ENCODE measurements around the gene CNTN2. TPM values are rescaled to one million over a fixed set of nuclear protein-coding genes. Genes with fewer than 3 reads are reported as not detected.

The CNTN2 gene
- polyA plus RNA-seq, 1 donor (not counting 4 experiments of a cell fraction or from before 2014, with no cell fraction given), result not detected

DNA sequence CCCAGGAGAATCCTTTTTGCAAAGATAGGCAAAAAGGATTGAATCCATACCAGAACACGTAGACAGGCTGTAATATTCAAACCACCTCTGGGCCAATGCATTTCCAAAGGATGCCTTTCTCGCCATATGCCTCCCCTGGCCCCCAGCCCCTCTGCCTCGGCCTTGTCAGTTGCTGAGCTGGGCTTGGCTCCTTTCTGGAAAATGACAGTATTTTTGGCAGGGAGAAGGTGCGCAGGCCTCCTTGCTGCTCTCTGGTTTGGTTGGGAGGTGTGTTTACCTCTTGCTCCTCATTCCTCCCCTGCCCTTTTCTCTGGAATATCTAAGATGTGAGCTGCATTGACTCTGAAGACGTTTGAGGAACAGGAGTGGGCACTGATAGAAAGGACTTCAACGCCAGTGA is 26.0 kb upstream of the CNTN2 start:
- Histone ChIP-seq H3K36me3 (ENCODE audit: control insufficient read depth in 2 of 2, extremely low read depth in 1 of 2, insufficient read depth in 2 of 2, low read length in 2 of 2) (no peaks in the 10 kb centered on the region), H3K79me2 (ENCODE audit: control insufficient read depth, insufficient read depth, low read length) (no peaks in the 10 kb centered on the region), H3K4me1 (ENCODE audit: control insufficient read depth, extremely low read depth, insufficient read depth, low read length) (peaks cover 5% of the 10 kb centered on the region), H3K4me3 (ENCODE audit: control insufficient read depth in 2 of 3, extremely low read depth in 1 of 3, insufficient read depth in 2 of 3, low read depth in 1 of 3, low read length in 3 of 3) (no peak overlapping the region), H3K4me2 (ENCODE audit: control insufficient read depth, extremely low read depth, insufficient read depth, low read depth, low read length) (no peak overlapping the region), H3K9ac (ENCODE audit: control insufficient read depth, extremely low read depth, insufficient read depth, low read length) (no peak overlapping the region), H3K27me3 (ENCODE audit: control insufficient read depth, extremely low read depth, insufficient read depth, low read length) (peaks cover 37% of the 10 kb centered on the region), H3K9me3 (ENCODE audit: control insufficient read depth, low read depth, low read length) (no peaks in the 10 kb centered on the region), H3K27ac (ENCODE audit: control insufficient read depth, insufficient read depth, low read length) (no peak overlapping the region), H4K20me1 (ENCODE audit: control insufficient read depth, extremely low read depth, insufficient read depth, low read length) (no peaks in the 10 kb centered on the region), H2AFZ (ENCODE audit: control insufficient read depth, low read length) (no peak overlapping the region), H3K9me1 (ENCODE audit: control insufficient read depth, extremely low read depth, insufficient read depth, low read length) (no peaks in the 10 kb centered on the region)
- dilution Hi-C loops (cut with MboI; ENCODE audit: extremely low pct_ligation_motif_present, low sequenced_read_pairs), result no loop called here
- DNase-seq (ENCODE audit: low read depth, low spot score) (no peak), FAIRE-seq (no peak)
- TF ChIP-seq, protein P1, sequence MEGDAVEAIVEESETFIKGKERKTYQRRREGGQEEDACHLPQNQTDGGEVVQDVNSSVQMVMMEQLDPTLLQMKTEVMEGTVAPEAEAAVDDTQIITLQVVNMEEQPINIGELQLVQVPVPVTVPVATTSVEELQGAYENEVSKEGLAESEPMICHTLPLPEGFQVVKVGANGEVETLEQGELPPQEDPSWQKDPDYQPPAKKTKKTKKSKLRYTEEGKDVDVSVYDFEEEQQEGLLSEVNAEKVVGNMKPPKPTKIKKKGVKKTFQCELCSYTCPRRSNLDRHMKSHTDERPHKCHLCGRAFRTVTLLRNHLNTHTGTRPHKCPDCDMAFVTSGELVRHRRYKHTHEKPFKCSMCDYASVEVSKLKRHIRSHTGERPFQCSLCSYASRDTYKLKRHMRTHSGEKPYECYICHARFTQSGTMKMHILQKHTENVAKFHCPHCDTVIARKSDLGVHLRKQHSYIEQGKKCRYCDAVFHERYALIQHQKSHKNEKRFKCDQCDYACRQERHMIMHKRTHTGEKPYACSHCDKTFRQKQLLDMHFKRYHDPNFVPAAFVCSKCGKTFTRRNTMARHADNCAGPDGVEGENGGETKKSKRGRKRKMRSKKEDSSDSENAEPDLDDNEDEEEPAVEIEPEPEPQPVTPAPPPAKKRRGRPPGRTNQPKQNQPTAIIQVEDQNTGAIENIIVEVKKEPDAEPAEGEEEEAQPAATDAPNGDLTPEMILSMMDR (optimal IDR thresholded peaks at IDR 0.05 in 1 of 3, IDR thresholded peaks at IDR 0.05 in 1 of 3, conservative IDR thresholded peaks at IDR 0.05 in 1 of 3; ENCODE audit: extremely low read depth in 1 of 3, insufficient read depth in 2 of 3, low read length in 3 of 3), result no peak
- TF ChIP-seq EZH2 (IDR thresholded peaks at IDR 0.05; ENCODE audit: low read length), result no peak

DNA sequence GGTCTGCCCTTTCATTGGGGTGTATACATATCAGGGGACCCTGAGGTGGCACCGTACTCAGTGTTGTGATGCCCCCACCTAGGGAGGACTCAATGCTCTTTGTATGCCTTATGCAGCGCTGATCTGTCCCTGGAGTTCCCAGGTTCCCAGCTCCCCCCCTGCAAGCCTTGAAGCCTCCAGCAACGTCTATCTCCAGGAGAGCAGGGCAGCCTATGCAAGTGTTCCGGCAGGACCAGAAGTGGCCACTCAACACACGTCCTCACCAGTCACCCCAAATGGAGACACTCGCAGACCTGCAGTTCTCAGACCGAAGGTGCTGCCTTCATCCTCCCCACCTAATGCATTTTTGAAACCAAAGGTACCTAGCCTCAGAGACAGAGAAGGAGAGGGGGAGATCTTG is 25.2 kb upstream of the CNTN2 start:
- Histone ChIP-seq H3K79me2 (ENCODE audit: control insufficient read depth, insufficient read depth, low read length) (no peaks in the 10 kb centered on the region), H4K20me1 (ENCODE audit: control insufficient read depth, extremely low read depth, insufficient read depth, low read length) (no peaks in the 10 kb centered on the region), H3K9ac (ENCODE audit: control insufficient read depth, extremely low read depth, insufficient read depth, low read length) (no peak overlapping the region), H3K4me1 (ENCODE audit: control insufficient read depth, extremely low read depth, insufficient read depth, low read length) (peaks cover 5% of the 10 kb centered on the region), H3K4me2 (ENCODE audit: control insufficient read depth, extremely low read depth, insufficient read depth, low read depth, low read length) (no peak overlapping the region), H3K9me3 (ENCODE audit: control insufficient read depth, low read depth, low read length) (no peaks in the 10 kb centered on the region), H3K27ac (ENCODE audit: control insufficient read depth, insufficient read depth, low read length) (no peak overlapping the region), H2AFZ (ENCODE audit: control insufficient read depth, low read length) (no peak overlapping the region), H3K4me3 (ENCODE audit: control insufficient read depth in 2 of 3, extremely low read depth in 1 of 3, insufficient read depth in 2 of 3, low read depth in 1 of 3, low read length in 3 of 3) (no peak overlapping the region), H3K27me3 (ENCODE audit: control insufficient read depth, extremely low read depth, insufficient read depth, low read length) (peaks cover 31% of the 10 kb centered on the region), H3K36me3 (ENCODE audit: control insufficient read depth in 2 of 2, extremely low read depth in 1 of 2, insufficient read depth in 2 of 2, low read length in 2 of 2) (no peaks in the 10 kb centered on the region), H3K9me1 (ENCODE audit: control insufficient read depth, extremely low read depth, insufficient read depth, low read length) (no peaks in the 10 kb centered on the region)
- FAIRE-seq (no peak), DNase-seq (ENCODE audit: low read depth, low spot score) (no peak)
- TF ChIP-seq, protein P1 (optimal IDR thresholded peaks at IDR 0.05 in 1 of 3, IDR thresholded peaks at IDR 0.05 in 1 of 3, conservative IDR thresholded peaks at IDR 0.05 in 1 of 3; ENCODE audit: extremely low read depth in 1 of 3, insufficient read depth in 2 of 3, low read length in 3 of 3), result no peak
- TF ChIP-seq EZH2 (IDR thresholded peaks at IDR 0.05; ENCODE audit: low read length), result no peak
- dilution Hi-C loops (cut with MboI; ENCODE audit: extremely low pct_ligation_motif_present, low sequenced_read_pairs), result no loop called here
